Activated CD4-positive, alpha-beta T cell treated with anti-CD3 and anti-CD28 coated beads for 48 hours (primary cell): ENCODE results near the gene EFNA3.

Experiments
- DNase-seq: peaks from one replicate; pipeline ENCODE4 v3.0.0-alpha.2; 2020

Gene EFNA3

GRCh38 chr1:155068599-155068998, 10.0 kb upstream of the EFNA3 start:
- no peak for DNase-seq

- DNase-seq, result no peak
Measured at GRCh38 chr1:155069551-155070157, 9.0 kb upstream of the EFNA3 start.

GRCh38 chr1:155070158-155070621, 8.4 kb upstream of the EFNA3 start:
- no peak for DNase-seq

GRCh38 chr1:155070721-155071569, 7.7 kb upstream of the EFNA3 start:
- DNase-seq, result peak; percentile 87

- no peak for DNase-seq
Measured at GRCh38 chr1:155071701-155072100, 6.9 kb upstream of the EFNA3 start.

DNA sequence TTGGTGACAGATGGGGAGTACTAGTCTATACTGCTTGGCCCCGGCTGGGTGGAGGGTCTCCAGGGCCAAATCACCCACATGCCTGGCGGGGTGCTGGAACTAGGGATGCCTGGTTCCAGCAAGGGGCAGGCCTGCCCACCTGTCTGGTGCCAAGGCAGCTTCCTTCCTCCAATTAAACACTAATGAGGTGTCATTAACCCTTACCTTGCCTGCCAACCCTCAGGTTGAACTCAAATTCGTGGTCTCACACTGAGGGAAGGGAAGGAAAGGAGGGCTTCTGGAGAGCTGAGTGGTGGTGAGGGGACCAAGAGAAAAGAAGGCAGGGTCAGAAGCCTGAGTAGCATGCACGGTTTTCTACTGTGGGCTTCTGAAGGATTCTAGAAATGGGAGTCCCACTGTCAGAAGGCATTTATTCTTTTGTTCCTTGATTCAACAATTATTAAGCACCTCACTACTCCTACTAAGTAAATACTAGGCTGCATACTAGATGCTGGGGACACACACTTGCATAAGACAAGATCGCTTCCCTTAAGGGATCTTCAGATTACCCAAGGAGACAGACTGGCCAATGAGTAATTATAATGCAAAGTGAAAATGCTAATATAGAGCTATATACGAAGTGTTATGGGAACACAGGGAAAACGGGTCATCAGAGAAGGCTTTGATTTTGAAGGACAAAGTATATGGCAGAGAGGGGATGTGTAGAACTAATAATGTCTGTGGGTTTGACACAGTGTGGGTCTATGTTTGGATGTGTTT, 5.9 kb upstream of the EFNA3 start:
- no peak for DNase-seq

DNA sequence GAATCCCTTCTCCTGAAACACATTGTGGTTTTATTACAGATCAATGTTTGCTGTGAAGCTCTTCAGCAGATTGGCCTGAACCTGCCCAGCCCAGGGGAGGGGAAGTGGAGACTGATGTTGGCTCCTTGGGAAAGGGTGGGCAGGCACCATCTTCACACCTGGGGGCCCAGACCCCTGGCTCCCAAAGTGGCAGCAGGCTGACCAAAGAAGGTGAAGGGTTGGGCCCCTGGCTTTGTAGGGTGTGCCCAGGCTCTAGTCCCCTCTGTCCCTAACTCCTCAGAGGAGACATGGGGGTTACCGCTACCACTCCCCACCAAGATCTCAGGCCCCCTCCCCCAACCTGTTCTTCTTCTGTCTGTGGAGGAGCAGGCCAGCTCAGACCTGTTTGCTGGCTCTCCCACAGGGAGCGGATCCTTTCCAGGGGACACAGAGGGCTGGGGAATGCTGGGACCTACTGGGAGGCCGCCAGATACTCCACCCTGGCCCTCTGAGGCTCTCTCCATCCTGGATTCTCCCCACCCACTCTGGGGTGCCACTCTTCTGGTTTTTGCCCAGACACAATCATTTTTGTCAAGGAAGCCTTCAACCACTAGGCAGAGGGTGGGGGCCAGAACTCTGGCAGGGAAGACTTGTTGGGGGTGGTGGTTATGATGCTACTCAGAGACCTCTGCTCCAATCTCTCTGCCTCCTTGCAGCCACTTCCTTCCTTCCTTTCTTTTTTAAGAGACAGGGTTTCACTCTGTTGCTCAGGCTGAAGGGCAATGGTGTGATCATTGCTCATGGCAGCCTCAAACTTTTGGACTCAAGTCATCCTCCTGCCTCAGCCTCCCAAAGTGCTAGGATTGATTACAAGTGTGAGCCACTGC, 5.0 kb upstream of the EFNA3 start:
- no peak for DNase-seq

DNA sequence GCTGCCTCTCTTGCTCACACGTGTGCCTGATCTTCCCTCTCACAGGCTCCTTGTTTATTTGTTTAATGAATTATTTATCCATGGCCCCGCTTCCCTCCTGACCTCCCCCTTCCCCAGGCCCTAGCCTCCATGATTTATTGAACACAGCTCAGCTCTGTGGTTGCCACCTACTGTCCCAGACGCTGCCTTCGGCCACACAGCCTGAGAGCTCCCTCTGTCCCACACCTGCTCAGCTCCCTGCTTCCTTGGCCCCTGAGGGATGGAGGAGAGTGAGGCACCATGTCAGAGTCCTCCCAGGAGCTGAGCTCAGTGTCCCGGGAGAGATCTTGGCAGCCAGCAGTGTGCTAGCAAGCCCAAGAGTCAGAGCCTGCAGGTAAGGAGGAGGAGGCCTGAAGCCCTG, 3.1 kb upstream of the EFNA3 start:
- DNase-seq, result no peak

GRCh38 chr1:155076371-155076770, 2.3 kb upstream of the EFNA3 start:
- no peak for DNase-seq

DNA sequence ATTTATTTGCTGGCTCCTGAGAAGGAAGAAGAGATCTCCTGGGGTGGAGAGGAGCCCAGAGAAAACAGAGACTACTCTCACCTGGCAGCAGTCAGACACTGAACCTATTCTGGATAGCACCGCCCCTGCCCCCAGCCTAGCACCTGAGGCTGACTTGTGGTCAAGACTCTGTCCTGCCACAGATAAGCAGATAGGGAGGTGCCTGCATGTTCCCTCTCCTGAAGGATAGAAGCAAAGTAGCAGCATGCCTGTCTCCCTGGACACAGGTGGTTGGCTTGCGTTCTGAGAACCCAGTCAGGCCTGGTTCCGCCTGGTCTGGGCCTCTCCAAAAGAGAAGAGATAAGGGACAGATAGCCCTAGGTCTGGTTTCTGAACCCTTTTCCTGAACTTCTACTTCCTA, 1.3 kb upstream of the EFNA3 start:
- DNase-seq, result no peak

GRCh38 chr1:155077758-155078445, 735 bp upstream of the EFNA3 start:
- no peak for DNase-seq

- DNase-seq, result no peak
Measured at GRCh38 chr1:155079210-155079486, 511 bp downstream of the EFNA3 start.

DNA sequence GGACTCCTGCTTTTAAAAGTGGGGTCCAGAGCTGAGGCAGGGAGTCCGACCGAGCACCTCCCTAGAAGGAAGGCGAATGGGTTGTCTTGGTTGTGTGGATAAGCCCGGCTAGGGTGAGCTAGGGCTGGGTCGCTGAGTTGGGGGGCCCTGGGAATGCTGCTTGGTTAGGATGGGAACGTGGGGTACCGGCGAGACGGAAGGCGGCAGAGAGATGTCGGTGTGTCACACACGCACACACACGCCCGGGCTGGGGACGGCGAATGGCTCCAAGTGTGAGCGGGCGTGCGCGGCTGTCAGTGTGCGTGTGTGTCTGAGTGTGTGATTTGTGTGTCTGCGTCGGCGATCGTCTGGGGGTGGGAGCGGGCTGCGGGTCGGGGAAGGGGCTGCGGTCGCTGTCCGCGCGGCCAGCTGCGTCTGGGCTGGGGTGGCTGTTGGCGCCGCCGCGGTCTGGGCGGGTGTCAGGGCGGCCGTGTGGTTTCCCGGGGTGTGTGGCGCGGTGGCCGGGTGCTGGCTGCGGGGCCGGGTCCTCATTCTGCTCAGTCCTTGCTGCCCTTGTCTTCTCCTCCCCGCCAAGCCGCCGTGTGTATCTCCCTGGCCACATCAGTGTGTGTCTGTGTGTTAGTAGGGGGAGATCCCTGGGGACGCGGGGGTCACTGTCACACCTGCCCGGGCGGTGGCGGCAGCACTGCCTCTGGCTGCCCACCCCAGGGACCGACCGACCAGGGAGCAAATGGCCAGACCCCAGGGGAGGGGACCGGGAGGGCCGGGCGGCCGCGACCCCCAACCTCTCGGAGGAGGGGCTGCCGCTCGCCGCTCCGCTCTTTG, 1.1 kb downstream of the EFNA3 start:
- DNase-seq, result no peak

GRCh38 chr1:155080312-155081228, 1.9 kb downstream of the EFNA3 start:
- DNase-seq, result peak; percentile 48

- DNase-seq, result peak; percentile 59
Measured at GRCh38 chr1:155081472-155082300, 3.0 kb downstream of the EFNA3 start.

GRCh38 chr1:155082301-155083051, 3.8 kb downstream of the EFNA3 start:
- peak; percentile 57 for DNase-seq

- DNase-seq, result no peak
Measured at GRCh38 chr1:155083052-155083541, 4.5 kb downstream of the EFNA3 start.
